Liver (tissue), 9 donors: ENCODE data around the gene AMPD3. TPM values are rescaled to one million over a fixed set of nuclear protein-coding genes. Genes with fewer than 3 reads are reported as not detected.

Experiments
- DNase-seq: peaks from one replicate; pipeline ENCODE4 v3.0.0-alpha.2; 2017; ENCODE audit warnings: low spot score
- H3K27ac ChIP-seq, 2 donors: one replicate each; pipeline ENCODE4 v1.7.0; 2013; ENCODE audit warnings: inconsistent platforms in 2 of 2, low read length in 2 of 2, control low read depth in 1 of 2, low read depth in 1 of 2, mild to moderate bottlenecking in 1 of 2
- H3K27me3 ChIP-seq, 4 donors: one replicate each; pipeline versions ENCODE4 v1.6.1 to v1.7.0; 2013; ENCODE audit warnings: low read length in 3 of 4, inconsistent platforms in 1 of 4, mild to moderate bottlenecking in 1 of 4, moderate library complexity in 1 of 4; ENCODE audit not compliant: control insufficient read depth in 4 of 4, insufficient read depth in 4 of 4
- H3K36me3 ChIP-seq, 4 donors: one replicate each; pipeline versions ENCODE4 v1.6.1 to v1.7.0; 2013; ENCODE audit warnings: low read length in 3 of 4, mild to moderate bottlenecking in 3 of 4, low read depth in 1 of 4, moderate library complexity in 1 of 4; ENCODE audit not compliant: control insufficient read depth in 4 of 4, insufficient read depth in 3 of 4
- H3K4me1 ChIP-seq, 4 donors: one replicate each; pipeline versions ENCODE4 v1.6.1 to v1.7.0; 2013; ENCODE audit warnings: low read length in 3 of 4, mild to moderate bottlenecking in 3 of 4, moderate library complexity in 1 of 4; ENCODE audit not compliant: control insufficient read depth in 4 of 4, insufficient read depth in 4 of 4
- H3K4me3 ChIP-seq, 3 donors: one replicate each; pipeline versions ENCODE4 v1.6.1 to v1.7.0; 2013; ENCODE audit warnings: low read length in 3 of 3, control low read depth in 1 of 3, low read depth in 1 of 3, mild to moderate bottlenecking in 1 of 3
- H3K9ac ChIP-seq, 2 donors: one replicate each; pipeline ENCODE4 v1.7.0; 2013; ENCODE audit warnings: low read length in 2 of 2, mild to moderate bottlenecking in 2 of 2, moderate library complexity in 2 of 2, control low read depth in 1 of 2, low read depth in 1 of 2
- H3K9me3 ChIP-seq, 4 donors: one replicate each; pipeline versions ENCODE4 v1.6.1 to v1.7.0; 2013; ENCODE audit warnings: low read length in 3 of 4; ENCODE audit not compliant: control insufficient read depth in 4 of 4
- EGR1 ChIP-seq, 2 donors: IDR thresholded peaks; 2 replicates each; pipeline ENCODE4 v1.6.1; 2016 to 2018; ENCODE audit warnings: antibody characterized with exemption in 2 of 2, low read depth in 2 of 2
- FOXA1 ChIP-seq: IDR thresholded peaks from 2 replicates; pipeline ENCODE4 v1.6.1; 2016; ENCODE audit warnings: antibody characterized with exemption
- FOXA2 ChIP-seq: IDR thresholded peaks from 2 replicates; pipeline ENCODE4 v1.6.1; 2016; ENCODE audit warnings: antibody characterized with exemption
- GABPA ChIP-seq, 2 donors: IDR thresholded peaks in 1 of 2; conservative IDR thresholded peaks in 1 of 2; 2 replicates each; pipeline ENCODE4 v1.6.1; 2016; ENCODE audit warnings: antibody characterized with exemption in 2 of 2, mild to moderate bottlenecking in 1 of 2, moderate library complexity in 1 of 2
- HNF4A ChIP-seq, 2 donors: conservative IDR thresholded peaks; 2 replicates each; pipeline ENCODE4 v1.6.1; 2016; ENCODE audit warnings: antibody characterized with exemption in 2 of 2, mild to moderate bottlenecking in 2 of 2
- HNF4G ChIP-seq: IDR thresholded peaks from 2 replicates; pipeline ENCODE4 v1.6.1; 2016; ENCODE audit warnings: antibody characterized with exemption
- NR2F2 ChIP-seq: IDR thresholded peaks from 2 replicates; pipeline ENCODE4 v1.6.1; 2016; ENCODE audit warnings: antibody characterized with exemption
- RAD21 ChIP-seq, 2 donors: IDR thresholded peaks; 2 replicates each; pipeline ENCODE4 v1.6.1; 2016; ENCODE audit warnings: antibody characterized with exemption in 2 of 2, mild to moderate bottlenecking in 2 of 2
- RXRA ChIP-seq, 2 donors: IDR thresholded peaks; 2 replicates each; pipeline ENCODE4 v1.6.1; 2017 to 2018; ENCODE audit warnings: antibody characterized with exemption in 2 of 2, mild to moderate bottlenecking in 1 of 2
- SP1 ChIP-seq: IDR thresholded peaks from 2 replicates; pipeline ENCODE4 v1.6.1; 2018; ENCODE audit warnings: antibody characterized with exemption, mild to moderate bottlenecking
- TAF1 ChIP-seq: conservative IDR thresholded peaks from 2 replicates; pipeline ENCODE4 v1.6.1; 2016; ENCODE audit warnings: antibody characterized with exemption, mild to moderate bottlenecking
- YY1 ChIP-seq: IDR thresholded peaks from 2 replicates; pipeline ENCODE4 v1.6.1; 2016; ENCODE audit warnings: antibody characterized with exemption, mild to moderate bottlenecking
- WGBS: extraction: QIAGEN DNeasy Blood & Tissue Kit; methylation state at CpG from one replicate; pipeline ENCODE4 v1.1.7; 2013; 5-methylcytosine and 5-hydroxymethylcytosine counted together
- polyA plus RNA-seq, 2 donors: library from polyadenylated mRNA; stranded (reverse) in 1 of 2; unstranded in 1 of 2; fragments of 200-250 nt in 1 of 2; fragments of >200 nt in 1 of 2; fragmentation: Nextera tagmentation in 1 of 2; extraction: Ambion mirVana in 1 of 2; gene quantifications; one replicate each; pipeline versions ENCODE4 v1.2.1 to v1.2.3, GENCODE V29; 2013 to 2015
- total RNA-seq, 2 donors: library from RNA; depleted of rRNA; stranded (reverse); fragments of >200 nt; gene quantifications; one replicate each; pipeline ENCODE4 v1.2.3, GENCODE V29; 2014
- TF ChIP-seq, protein P1 (sequence below): IDR thresholded peaks from 2 replicates; pipeline ENCODE4 v1.6.1; 2016; ENCODE audit warnings: antibody characterized with exemption
- TF ChIP-seq, protein P2 (sequence below): fragments of 150-350 bp; IDR thresholded peaks from 2 replicates; pipeline ENCODE4 v1.5.1; 2017; ENCODE audit warnings: improper control_type of control experiment, low read depth, low read length; ENCODE audit not compliant: missing input control
- TF ChIP-seq, protein P3 (sequence below): IDR thresholded peaks from 2 replicates; pipeline ENCODE4 v1.6.1; 2016; ENCODE audit warnings: antibody characterized with exemption
- donor health status: healthy.
- donor health status: healthy.
- donor health status: healthy.
- donor health status: healthy.
- donor health status: healthy.

Gene AMPD3
- total and polyA plus RNA-seq, 4 donors, result 0.40 to 7.4 (median 1.1) TPM

DNA sequence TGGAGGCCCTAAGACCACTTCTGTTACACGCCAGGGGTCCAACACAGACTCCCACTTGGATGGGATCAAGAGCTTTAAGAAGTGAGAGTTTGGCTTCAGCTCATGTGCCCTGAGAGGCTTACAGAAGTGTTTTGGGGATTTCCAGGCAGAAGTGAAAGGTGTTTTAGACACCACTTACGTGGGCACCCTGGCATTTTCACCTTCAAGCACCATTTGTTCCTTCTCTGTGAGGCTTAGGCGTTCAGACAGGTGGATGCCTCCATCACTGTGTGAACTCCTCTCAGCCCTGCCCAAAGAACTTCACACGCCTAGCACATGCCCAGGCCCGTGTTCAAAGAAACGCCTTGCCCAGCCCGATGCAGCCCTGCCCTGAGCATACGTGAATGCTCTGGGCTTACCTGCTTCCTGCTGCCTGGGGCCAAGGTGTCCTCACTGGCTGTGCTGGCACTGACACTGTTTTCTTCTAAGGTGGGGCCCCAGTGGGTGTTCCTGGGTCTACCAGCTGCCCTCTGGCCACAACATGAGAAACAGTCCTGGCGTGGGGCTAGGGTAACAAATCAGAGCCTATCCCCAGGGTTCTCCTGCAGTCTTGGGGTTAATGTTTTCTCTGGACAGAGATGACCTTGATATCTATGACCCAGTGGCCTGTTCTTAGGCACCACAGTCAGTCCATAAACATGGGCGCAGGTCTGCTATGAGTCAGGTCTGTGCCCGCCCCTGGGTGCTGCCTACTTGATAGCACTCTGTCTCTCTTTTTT, 34.0 kb downstream of the AMPD3 start:
- peaks cover 0 to 2% (median 0%) of the 10 kb centered on the region in 4 donors for H3K4me1 ChIP-seq
- no peak overlapping the region for H3K4me3 ChIP-seq
- H3K27ac ChIP-seq, result no peak overlapping the region
- no peaks in the 10 kb centered on the region for H3K9me3 ChIP-seq
- H3K9ac ChIP-seq, result no peak overlapping the region
- 89% methylated on average over 11 of the region's 11 CpGs for WGBS
- TF ChIP-seq FOXA2 (no peak), EGR1 (IDR thresholded peaks at IDR 0.05; ENCODE audit: low read depth in 2 of 2) (no peak), SP1 (no peak), YY1 (no peak), TAF1 (no peak), FOXA1 (no peak), HNF4G (no peak), RAD21 (IDR thresholded peaks at IDR 0.05) (no peak), GABPA (IDR thresholded peaks at IDR 0.05 in 1 of 2, conservative IDR thresholded peaks at IDR 0.05 in 1 of 2) (no peak), RXRA (IDR thresholded peaks at IDR 0.05) (no peak)
- TF ChIP-seq, protein P1, sequence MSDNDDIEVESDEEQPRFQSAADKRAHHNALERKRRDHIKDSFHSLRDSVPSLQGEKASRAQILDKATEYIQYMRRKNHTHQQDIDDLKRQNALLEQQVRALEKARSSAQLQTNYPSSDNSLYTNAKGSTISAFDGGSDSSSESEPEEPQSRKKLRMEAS, result no peak
- TF ChIP-seq, protein P2, sequence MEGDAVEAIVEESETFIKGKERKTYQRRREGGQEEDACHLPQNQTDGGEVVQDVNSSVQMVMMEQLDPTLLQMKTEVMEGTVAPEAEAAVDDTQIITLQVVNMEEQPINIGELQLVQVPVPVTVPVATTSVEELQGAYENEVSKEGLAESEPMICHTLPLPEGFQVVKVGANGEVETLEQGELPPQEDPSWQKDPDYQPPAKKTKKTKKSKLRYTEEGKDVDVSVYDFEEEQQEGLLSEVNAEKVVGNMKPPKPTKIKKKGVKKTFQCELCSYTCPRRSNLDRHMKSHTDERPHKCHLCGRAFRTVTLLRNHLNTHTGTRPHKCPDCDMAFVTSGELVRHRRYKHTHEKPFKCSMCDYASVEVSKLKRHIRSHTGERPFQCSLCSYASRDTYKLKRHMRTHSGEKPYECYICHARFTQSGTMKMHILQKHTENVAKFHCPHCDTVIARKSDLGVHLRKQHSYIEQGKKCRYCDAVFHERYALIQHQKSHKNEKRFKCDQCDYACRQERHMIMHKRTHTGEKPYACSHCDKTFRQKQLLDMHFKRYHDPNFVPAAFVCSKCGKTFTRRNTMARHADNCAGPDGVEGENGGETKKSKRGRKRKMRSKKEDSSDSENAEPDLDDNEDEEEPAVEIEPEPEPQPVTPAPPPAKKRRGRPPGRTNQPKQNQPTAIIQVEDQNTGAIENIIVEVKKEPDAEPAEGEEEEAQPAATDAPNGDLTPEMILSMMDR, result no peak
- H3K36me3 ChIP-seq, result peaks cover 0 to 5% (median under 1%) of the 10 kb centered on the region in 4 donors
- peak; percentile 28 for DNase-seq
- no peaks in the 10 kb centered on the region for H3K27me3 ChIP-seq

DNA sequence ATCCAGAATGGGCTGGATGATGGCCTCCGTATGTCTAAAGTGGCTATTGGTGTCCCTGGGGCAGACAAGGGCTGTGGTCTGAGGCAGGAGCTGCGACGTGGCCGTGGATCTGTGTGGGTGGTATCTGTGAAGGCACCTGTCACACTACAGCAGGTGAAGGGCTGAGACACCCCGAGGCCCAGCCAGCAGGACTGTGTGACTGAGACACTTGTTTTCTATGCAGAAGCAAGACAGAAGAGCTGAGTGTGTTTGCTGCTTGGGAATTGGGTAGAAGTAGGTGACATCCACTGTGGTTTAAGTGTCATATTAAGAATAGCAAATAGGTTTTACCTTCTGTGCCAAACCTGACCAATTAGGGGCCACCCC, 35.0 kb downstream of the AMPD3 start:
- H3K9me3 ChIP-seq, result no peaks in the 10 kb centered on the region
- WGBS, result 88% methylated on average over 5 of the region's 5 CpGs
- no peak overlapping the region for H3K9ac ChIP-seq
- no peak for TF ChIP-seq NR2F2
- TF ChIP-seq, protein P3, sequence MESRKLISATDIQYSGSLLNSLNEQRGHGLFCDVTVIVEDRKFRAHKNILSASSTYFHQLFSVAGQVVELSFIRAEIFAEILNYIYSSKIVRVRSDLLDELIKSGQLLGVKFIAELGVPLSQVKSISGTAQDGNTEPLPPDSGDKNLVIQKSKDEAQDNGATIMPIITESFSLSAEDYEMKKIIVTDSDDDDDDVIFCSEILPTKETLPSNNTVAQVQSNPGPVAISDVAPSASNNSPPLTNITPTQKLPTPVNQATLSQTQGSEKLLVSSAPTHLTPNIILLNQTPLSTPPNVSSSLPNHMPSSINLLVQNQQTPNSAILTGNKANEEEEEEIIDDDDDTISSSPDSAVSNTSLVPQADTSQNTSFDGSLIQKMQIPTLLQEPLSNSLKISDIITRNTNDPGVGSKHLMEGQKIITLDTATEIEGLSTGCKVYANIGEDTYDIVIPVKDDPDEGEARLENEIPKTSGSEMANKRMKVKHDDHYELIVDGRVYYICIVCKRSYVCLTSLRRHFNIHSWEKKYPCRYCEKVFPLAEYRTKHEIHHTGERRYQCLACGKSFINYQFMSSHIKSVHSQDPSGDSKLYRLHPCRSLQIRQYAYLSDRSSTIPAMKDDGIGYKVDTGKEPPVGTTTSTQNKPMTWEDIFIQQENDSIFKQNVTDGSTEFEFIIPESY, result no peak
- TF ChIP-seq TAF1, result no peak
- no peak for TF ChIP-seq YY1
- TF ChIP-seq, protein P1, result no peak
- no peak for TF ChIP-seq HNF4A (conservative IDR thresholded peaks at IDR 0.05)
- TF ChIP-seq, protein P2, result no peak
- no peak for TF ChIP-seq GABPA (IDR thresholded peaks at IDR 0.05 in 1 of 2, conservative IDR thresholded peaks at IDR 0.05 in 1 of 2)
- no peaks in the 10 kb centered on the region for H3K27me3 ChIP-seq
- H3K27ac ChIP-seq, result peak overlapping the region in 1 of 2 donors; percentile 10
- peaks cover 0 to 2% (median 0%) of the 10 kb centered on the region in 4 donors for H3K4me1 ChIP-seq
- peaks cover 0 to 5% (median 0%) of the 10 kb centered on the region in 4 donors for H3K36me3 ChIP-seq
- peak; percentile 23 for DNase-seq
- no peak overlapping the region for H3K4me3 ChIP-seq
